HG03175 (cell line): ENCODE measurements around the gene MARVELD1.

Experiments
- ATAC-seq: cut with Tn5 transposase; IDR thresholded peaks from one replicate; pipeline ENCODE4 v1.9.1; 2021; ENCODE audit warnings: mild to moderate bottlenecking, moderate library complexity; ENCODE audit not compliant: unreplicated experiment

The MARVELD1 gene

DNA sequence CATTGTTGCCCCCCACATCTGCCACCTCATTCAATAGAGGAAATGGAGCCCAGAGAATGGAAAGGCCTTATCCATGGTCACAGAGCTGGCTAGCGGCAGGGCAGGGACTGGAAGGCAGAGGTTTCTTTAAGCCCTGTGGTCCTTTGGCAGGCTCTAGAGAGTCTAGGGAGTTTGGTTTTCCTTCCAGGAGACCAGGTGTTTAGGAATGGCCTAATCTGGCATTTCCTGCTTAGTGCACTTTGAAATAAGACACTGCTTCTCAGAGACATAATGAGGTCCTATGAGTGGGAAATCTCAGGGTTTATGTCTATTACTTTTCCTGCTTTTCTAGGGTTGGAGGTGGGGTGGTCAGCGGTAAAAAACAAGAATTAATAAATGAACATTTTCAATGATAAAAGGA, 6.1 kb downstream of the MARVELD1 start:
- ATAC-seq = no peak

DNA sequence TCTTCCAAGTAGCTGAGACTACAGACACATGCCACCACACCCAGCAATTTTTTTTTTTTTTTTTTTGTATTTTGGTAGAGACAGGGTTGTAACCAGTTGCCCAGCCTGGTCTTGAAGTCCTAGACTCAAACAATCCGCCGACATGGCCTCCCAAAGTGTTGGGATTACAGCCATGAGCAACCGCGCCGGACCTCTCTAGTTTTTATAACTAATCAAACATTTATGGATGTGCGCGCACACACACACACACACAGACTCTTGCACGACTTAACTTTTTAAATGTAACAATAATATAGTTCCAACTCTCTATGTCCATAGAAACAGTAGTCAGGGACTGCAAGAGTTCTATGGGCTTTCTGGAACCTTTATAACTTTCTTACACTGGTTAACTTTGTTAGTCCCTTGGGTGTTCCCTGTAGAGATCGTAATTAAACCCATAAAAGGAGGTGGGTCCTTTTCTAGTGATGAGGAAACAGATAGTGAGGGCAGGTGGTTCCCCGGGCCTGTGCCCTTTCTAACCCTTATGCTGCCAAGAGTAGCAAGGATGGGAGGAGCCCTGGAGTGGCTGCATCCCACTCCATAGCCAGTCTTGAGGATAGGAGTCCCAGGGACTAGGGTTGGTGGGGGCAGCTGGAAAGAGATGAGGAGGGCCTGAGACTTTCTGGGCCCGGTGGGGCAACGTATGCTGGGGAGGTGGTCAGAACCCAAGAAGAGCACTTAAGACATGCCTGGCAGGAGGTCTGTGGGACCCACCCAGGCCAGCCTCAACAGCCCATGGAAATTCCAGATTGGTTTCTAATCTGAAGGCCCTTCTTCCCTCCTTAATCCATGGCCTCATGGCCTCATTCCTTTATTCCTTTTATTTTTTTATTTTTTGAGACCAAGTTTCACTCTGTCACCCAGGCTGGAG, 8.6 kb downstream of the MARVELD1 start:
- no peak for ATAC-seq

DNA sequence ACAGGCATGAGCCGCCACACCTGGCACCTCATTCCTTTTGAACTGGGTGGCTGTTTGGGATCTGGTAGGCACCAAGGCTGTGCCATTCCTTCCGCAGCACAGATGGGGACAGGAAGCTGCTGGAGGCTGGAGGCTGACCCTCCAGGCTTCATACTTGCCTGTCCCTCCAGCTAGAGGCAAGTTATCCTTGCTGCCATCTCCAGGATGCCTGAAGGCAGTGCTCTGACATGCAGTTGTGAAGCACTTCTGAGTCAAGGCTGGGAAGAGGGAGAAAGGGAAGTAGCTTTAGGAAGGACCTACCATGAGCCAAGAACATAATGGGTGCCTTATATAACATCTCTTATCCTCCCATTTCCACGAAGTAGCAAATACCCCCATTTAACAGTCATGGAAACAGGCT, 9.5 kb downstream of the MARVELD1 start:
- no peak for ATAC-seq

DNA sequence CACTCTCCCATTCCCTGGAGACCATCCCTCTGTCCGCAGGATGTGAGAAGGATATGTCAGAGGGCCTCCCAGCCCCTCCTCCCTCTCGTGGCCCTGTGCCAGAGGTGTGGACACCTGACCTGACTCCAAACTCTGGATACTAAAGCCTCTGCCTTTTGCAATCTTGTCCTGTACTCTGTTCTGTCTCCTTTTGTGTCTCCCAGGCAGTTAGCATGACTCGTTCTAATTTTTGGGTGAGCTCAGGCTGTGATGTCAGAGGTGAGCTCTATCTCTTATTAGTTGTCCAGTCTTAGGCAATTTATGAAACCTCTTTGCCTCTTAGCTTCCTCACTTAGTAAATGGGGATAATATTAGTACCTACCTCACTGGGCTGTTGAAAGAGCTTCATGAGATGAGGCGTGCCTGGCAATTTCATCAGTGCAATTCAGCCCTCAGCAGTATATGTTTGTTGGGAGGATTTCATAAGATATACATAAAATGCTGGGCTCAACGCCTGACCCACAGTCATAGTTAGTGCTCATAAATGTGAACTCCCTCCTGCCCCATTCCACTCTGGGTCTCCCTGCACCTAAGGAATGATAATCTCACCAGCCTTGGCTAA, 10.9 kb downstream of the MARVELD1 start:
- ATAC-seq = no peak

DNA sequence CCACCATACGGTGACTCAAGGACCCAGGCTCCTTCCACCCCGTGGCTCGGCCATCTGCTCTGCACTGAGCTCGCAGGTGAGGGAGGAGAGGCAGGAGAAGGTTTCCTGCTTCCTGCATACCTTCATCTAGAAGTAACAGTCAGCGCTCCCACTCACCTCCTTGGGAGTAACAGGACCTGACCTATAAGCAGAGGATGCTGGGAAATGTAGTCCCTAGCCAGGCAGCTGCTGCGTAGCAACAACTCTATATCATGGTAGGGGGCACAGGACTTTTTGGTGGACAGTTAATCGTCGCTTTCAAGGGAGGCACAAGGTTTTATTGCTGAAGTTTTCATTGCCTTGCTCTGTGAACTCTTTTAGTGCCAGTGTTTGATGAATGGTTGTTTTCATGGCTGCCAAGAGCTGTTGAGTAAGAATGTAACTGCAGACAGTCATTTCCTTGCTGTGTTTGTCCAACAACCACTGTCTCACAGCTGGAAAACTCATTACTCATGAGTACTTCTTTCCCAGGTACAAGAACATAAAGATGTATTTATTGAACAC, 13.2 kb downstream of the MARVELD1 start:
- ATAC-seq = no peak

DNA sequence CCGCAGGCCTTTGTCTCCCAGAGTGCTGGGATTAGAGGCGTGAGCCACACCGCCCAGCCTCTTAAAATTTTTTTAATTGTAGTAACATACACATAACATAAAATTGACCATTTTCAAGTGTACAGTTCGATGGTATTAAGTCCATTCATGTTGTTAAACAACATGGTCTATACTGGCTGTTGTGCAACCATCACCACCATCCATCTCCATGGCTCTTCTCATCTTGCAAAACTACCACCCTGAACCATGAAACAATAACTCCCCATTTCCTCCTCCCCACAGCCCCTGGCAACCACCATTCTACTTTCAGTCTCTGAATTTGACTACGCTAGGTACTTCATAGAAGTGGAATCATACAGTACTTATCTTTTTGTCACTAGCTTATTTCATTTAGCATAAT, 15.5 kb downstream of the MARVELD1 start:
- ATAC-seq = no peak

DNA sequence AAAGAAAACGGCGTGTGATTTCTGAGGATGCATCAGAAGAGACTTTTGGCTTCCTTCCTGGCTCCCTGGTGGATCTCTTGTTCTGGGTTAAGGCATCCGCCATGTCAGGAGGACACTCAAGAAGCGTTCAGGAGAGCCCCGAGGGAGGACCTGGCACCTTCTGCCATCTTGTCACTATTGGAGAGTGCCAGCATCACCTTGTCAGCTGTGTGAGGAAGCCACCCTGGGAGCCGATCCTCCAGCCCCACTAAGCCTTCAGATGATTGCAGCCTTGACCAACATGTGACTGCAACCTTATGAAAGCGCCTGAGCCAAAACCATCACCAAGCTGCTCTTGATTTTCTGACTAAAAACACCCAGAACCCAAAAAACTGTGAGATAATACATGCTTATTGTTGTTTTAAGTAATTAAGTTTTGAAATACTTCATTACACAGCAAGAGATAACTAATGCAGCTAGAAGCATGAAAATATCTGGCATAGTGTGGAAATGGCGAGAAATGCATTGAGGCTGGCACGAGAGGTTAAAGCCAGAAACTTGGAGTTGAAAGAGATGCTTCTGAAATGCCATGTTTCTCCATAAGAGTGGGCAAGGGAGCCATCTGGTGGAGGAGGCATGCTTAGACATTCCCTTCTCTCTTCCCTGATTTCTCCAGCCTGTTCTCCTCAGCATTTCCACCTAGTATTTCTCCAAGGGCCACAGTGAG, 18.0 kb downstream of the MARVELD1 start:
- no peak for ATAC-seq

DNA sequence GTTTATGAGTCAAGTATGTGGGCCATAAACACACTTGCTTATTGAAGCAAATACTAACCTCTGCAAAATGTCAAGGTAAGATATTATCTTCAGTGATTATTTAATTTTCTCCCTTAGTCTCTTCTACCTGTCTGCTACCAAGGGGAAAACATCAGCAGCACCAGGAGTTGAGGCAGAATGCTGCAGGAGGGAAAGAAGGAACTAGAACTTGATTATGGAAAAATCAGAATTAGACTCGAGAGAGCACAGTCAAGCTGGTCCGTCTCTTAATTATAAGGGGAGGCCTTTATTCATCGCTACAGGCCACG, 18.5 kb downstream of the MARVELD1 start:
- no peak for ATAC-seq

DNA sequence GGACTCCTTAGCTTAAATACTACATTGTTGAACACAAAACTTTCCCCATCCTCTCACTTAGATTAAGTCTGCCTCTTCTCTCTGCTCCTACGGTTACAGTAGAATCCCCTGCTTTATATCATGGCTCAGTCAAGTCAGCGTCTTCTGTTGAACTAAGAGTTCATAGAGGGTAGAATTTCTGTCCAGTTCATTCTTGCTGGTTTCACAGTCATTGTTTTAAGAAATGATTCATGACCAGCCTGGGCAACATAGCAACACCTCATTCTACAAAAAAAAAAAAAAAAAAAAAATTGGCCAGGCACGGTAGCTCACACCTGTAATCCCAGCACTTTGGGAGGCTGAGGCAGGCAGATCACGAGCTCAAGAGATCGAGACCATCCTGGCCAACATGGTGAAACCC, 19.7 kb downstream of the MARVELD1 start:
- no peak for ATAC-seq

DNA sequence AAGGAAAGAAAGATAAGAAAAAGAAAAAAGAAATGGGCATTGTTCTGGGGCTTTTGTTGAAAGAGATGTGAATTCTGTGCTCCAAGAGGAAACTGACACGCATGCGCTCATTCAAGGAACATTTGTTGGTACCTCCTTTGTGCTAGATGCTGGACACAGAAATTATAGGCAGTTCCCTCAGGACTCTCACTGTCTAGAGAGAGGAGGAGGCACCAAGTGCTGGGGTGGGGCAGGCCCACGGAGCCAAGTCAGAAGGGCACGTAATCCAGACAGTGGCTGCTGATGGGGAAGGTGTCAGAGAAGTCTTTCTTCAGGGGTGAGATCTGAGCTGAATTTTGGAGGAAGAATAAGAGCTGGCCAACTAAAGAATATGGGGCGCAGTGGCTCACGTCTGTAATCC, 20.5 kb downstream of the MARVELD1 start:
- no peak for ATAC-seq

DNA sequence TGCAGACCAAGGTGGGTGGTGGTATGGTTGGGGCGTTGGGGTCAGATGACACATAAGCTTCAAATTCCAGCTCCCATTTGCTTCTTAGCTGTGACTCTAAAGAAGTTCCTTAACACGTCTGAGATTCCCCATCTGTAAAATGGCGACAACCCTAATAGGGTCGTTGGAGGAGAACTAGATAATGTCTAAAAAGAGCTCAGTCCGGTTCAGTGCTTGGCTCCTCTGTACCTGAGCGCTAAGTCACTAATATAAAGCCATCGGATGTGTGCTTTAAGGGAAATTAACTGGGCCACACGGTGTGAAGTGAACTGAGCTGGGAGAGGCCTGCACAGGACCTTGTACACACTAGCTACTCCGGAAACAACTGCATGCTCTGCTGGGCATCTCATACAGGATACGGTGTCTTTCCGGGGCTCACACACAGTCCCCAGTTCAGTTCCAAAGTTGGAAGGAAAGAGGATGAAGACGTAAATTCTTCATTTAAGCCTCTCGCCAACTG, 22.9 kb downstream of the MARVELD1 start:
- ATAC-seq = peak; percentile 25

DNA sequence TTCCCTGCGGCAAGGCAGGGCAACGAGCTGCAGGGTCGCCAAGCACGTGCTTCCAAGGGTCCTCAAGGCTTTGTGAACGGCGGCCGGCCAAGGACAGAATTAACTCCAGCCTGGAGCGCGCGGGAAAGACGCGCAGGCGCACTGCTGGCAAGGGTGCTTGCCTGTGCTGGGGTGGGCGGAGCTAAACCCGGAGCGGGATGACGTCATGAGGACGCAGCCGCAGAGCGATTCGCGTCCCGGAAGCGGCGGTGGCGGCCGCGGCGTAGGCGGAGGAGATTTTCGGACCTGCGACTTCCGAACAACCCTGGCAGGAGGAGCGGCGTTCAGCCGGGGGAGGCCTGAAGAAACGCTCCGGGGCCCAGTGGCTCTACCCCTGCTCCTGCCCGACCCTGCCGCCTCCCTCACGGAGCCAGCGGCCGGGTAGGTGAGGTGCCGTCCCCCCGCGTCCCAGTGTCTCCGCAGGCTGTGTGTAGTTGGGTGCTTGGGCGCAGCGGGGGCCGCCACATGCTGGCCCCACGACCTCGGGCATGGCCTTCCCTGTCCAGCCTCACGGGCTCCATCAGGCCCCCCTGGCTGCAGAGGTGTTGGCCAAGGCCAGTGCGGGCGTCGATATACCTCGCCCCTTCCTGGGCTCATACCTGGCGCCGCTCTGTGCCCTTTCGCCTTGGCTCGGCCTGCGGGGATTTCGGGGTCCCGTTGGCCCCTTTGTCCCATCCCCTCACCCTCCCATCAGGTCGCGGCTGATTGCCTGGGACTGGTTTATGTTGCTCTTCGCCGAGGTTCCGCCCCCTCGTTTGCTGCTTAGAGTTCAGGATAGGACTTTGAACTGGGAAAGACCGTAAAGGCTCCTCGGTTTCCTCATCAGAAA, 23.6 kb downstream of the MARVELD1 start, which contains the start of gene ZFYVE27:
TSS of gene ZFYVE27 (plus strand) at position 227 of the 868 bp plus-strand sequence. CDS start 1,350 bp downstream, outside the sequence.
- ATAC-seq = peak; percentile 89

DNA sequence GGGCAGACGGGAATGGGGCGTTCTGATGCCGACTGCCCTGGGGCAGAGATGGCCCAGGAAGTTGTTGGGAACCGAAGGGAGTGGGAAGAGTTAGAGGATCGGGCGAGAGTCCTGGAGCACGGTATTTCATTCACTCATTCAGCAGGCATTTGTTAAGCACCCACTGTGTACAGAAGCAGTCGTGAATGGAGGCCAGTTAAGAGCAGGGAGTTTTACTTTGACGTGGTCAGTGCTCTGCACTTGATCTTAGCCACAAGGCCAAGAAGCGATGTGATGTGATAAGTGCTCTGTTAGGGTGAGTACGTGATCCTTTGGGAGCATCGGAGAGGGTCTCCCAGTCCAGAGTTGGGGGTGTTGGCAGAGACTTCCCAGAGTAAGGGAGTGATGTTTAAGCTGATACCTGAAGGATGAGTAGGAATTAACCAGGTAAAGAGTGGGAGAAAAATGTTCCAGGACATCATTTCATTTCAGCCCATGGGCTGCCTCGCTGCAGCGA, 24.3 kb downstream of the MARVELD1 start:
- peak; percentile 11 for ATAC-seq

DNA sequence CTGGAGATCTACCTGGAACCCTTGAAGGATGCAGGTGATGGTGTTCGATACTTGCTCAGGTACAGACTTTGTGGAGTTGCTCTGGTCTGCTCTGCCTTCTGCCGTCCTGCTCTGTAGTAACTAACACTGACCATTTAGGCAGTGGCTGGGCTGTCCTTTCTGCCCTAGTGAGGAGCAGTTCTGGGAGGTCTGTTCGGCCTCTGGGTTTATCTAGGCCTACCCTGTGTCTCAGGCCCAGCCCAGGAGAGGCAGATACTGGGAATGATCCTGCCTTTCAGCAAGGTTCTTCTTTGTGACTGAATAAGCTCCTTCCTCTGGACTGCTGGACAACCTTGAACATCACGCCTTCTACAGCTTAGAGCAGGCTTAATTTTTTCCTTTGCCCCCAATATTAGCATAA, 25.1 kb downstream of the MARVELD1 start:
- ATAC-seq = no peak

DNA sequence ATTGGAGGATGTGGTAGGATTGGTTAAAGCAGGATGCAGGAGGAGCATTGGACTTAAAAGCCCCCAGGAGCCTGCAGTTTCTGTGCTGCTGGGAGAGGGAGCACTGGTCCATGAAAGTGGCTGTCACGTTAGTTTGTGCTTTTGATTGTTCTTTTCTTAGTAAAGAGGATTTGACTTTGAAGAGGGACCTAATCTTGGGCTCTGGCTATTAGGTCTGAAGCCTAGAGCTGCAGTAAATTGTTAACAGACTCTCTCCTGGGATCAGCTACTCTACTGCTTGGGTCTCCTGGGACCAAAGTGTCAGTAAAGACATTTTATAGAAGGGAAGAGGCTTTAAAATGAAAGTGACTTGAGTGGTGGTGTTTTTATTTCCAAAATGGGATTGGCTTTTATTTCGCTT, 27.1 kb downstream of the MARVELD1 start:
- no peak for ATAC-seq

DNA sequence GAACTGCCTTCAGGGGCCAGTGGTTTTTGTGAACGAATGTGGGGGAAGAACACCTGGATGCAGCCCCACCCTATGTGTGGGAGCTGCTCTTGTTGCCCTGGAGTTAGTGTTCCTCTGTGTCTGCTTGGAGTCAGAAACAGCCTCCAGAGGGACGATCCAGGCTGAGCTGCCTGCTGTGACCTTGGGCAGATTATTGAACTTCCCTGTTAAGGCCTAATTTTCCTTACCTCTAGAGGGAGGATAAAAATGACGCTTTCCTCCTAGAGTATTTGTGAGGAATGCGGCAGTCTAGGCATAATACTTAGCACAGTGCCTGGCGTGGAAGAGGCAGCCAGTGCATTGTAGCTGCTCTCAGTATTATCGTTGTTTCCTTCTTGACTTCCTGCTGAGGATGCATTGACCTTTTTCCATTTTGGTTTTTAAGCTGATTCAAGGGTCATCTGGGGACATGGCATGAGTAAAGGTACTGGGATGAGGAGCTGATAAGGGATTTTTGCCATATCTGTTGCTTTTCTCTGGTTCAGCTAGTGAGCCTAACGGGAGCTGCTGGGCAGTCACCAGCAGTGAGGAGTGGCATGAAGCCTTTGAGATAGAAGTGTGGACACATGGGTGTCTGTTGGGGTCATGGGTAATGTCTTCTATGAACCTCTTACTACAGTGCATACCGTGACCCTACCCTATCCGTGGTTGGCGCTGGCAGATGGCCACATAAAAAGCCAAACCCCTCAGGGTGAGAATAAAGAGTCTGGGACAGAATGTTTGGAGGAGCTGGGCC, 29.8 kb downstream of the MARVELD1 start:
- no peak for ATAC-seq

DNA sequence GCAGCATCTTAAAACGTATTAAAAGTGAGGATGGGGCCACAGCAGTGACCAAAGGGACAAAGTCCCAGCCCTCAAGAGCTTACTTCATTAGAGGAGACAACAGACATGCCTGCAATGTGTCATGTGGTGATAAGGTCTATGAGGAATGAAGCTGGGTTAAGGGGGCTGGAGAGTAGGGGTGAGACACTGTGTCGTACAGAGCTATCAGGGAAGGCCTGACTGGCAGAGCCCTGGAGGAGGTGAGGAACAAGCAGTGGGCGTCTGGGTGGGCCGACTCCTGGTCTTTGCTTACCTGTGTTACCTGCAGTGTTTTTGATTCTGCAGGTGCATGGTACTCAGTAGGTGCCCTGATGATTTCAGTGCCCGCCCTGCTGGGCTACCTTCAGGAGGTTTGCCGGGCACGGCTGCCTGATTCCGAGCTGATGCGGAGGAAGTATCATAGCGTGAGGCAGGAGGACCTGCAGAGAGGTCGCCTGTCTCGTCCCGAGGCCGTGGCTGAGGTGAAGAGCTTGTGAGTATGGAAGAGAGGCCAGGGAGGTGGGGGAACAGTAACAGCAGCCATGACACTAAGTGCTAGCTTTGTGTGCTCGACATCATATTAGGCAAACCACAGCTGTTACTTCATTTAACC, 31.0 kb downstream of the MARVELD1 start:
- no peak for ATAC-seq

DNA sequence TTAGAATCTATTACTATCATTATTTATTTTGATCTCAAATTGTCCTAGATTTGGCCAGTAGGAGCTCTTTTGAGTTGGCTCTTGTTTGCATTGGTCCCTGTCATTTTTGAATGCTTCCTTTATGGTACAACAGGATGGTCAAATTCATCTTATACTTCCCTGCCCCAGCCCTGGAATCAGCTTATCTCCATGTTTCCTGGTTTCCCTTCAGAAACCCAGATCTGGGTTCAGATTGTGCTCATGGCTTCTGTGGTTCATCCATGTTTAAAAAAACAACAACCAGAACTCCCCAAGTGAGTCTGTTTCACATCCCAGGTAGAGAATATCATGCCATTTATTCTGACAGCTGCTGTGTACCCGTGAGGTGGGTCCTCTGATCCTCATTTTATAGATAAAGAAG, 34.0 kb downstream of the MARVELD1 start:
- ATAC-seq = no peak

DNA sequence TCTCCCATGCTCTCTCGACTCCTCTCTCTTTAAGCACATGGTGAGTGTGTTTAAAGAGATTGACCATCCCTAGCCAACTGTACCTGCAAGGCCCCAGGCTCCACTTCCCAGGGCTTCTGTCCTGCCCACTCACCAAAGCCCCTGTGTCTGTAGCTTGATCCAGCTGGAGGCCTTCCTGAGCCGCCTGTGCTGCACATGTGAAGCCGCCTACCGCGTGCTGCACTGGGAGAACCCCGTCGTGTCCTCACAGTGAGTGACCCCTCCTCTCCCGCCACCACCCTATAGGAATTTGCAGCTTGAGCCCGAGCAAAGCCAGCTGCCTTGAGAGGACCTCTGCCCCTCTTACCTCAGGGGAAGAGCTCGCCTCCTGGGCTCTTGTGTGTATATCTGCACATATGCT, 34.6 kb downstream of the MARVELD1 start:
- ATAC-seq = no peak
